Mucosa of descending colon (tissue), 3 donors: ENCODE data around the gene CRYBB1. TPM values are rescaled to one million over a fixed set of nuclear protein-coding genes. Genes with fewer than 3 reads are reported as not detected.

ENCODE experiments used
- ATAC-seq: fragments of 200-7000 bp; cut with Tn5 transposase; one replicate; pipeline ENCODE4 v1.9.1; 2020; ENCODE audit warnings: mild to moderate bottlenecking, moderate library complexity
- DNase-seq, 3 donors: peaks; one replicate each; pipeline ENCODE4 v3.0.0-alpha.2; 2020
- H3K36me3 ChIP-seq: fragments of 200-600 bp; one replicate; pipeline ENCODE4 v1.8.0; 2021; ENCODE audit warnings: low read depth, mild to moderate bottlenecking
- H3K4me1 ChIP-seq: fragments of 200-600 bp; one replicate; pipeline ENCODE4 v1.8.0; 2021; ENCODE audit warnings: low read depth, mild to moderate bottlenecking
- H3K4me3 ChIP-seq: fragments of 200-600 bp; one replicate; pipeline ENCODE4 v1.8.0; 2021; ENCODE audit warnings: mild to moderate bottlenecking
- H3K9me3 ChIP-seq: fragments of 200-600 bp; one replicate; pipeline ENCODE4 v1.8.0; 2021; ENCODE audit warnings: mild to moderate bottlenecking
- CTCF ChIP-seq: fragments of 200-600 bp; IDR thresholded peaks from one replicate; pipeline ENCODE4 v1.8.0; 2022; ENCODE audit warnings: antibody characterized with exemption, mild to moderate bottlenecking
- intact Hi-C, 2 donors: fragments of 100-400 bp; cut with DNase I in 1 of 2; cut with micrococcal nuclease in 1 of 2; formaldehyde crosslinking; loops; one replicate each; pipeline versions ENCODE4 v1.11.0 to v1.11.1; 2022; cut with DNase I, micrococcal nuclease
- total RNA-seq, 3 donors: library from RNA; stranded (reverse); fragmentation: NEBNext Ultra II Directional in 2 of 3; extraction: Animal tissue kit (Norgen Biotek cat#: 25700) in 2 of 3; gene quantifications; one replicate each; pipeline versions ENCODE4 v1.2.1 to v1.2.4, GENCODE V29; 2021 to 2023
- donor health status: DM: no; HTN: no; CAD: no; lungs with moderate emphysema.
- donor health status: DM: no; HTN: no; CAD: no.
- donor health status: DM: no; HTN: yes; CAD: no.

Gene CRYBB1
- total RNA-seq, 3 donors from 2014 or later = 1.0 TPM; not detected in 2

GRCh38 chr22:26651815-26652214 lies 34.0 kb upstream of the CRYBB1 start:
- Histone ChIP-seq H3K36me3 (no peaks in the 10 kb centered on the region), H3K4me3 (no peak overlapping the region), H3K9me3 (no peaks in the 10 kb centered on the region), H3K4me1 (peaks cover under 1% of the 10 kb centered on the region)
- no peak for TF ChIP-seq CTCF
- no peak for DNase-seq
- ATAC-seq = no peak
- intact Hi-C loops = no loop called here

- Histone ChIP-seq H3K36me3 (no peaks in the 10 kb centered on the region), H3K4me1 (no peaks in the 10 kb centered on the region), H3K9me3 (no peaks in the 10 kb centered on the region), H3K4me3 (no peak overlapping the region)
- intact Hi-C loops = no loop called here
- DNase-seq (no peak), ATAC-seq (no peak)
- TF ChIP-seq CTCF = no peak
Measured at GRCh38 chr22:26650722-26651421, 33.0 kb upstream of the CRYBB1 start.

- Histone ChIP-seq H3K36me3 (no peaks in the 10 kb centered on the region), H3K9me3 (no peaks in the 10 kb centered on the region), H3K4me3 (no peak overlapping the region), H3K4me1 (peaks cover 7% of the 10 kb centered on the region)
- intact Hi-C loops = no loop called here
- TF ChIP-seq CTCF = no peak
- no peak for ATAC-seq
- no peak for DNase-seq
Measured at GRCh38 chr22:26648528-26649388, 30.9 kb upstream of the CRYBB1 start.

GRCh38 chr22:26648011-26648497 lies 30.2 kb upstream of the CRYBB1 start:
- H3K36me3 ChIP-seq = no peaks in the 10 kb centered on the region
- no peak for TF ChIP-seq CTCF
- H3K4me1 ChIP-seq = peaks cover 11% of the 10 kb centered on the region
- ATAC-seq (peak; percentile 35), DNase-seq (no peak)
- intact Hi-C loops = no loop called here
- no peaks in the 10 kb centered on the region for H3K9me3 ChIP-seq
- no peak overlapping the region for H3K4me3 ChIP-seq

DNA sequence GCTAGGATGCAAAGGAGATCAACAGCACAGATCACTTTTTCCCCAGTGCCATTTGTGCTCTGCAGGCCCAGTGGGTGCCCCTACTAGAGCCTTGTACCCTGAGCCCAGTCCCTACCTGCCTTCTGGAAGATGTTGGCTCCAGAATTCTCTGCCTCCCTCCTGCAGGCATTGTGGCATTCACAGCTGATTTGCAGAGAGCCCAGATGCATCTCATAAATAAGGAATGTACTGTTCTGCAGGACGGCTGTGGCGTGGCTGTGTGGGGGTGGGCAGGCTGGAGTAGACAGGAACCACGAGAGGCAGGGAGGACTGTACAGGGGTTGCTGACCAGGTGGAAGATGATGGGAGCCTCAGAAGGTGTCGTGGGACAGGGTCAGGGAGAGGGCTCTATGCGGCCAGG lies 28.3 kb upstream of the CRYBB1 start:
- Histone ChIP-seq H3K4me1 (peaks cover 11% of the 10 kb centered on the region), H3K4me3 (no peak overlapping the region), H3K36me3 (no peaks in the 10 kb centered on the region), H3K9me3 (no peaks in the 10 kb centered on the region)
- no peak for TF ChIP-seq CTCF
- DNase-seq = no peak
- ATAC-seq = no peak
- intact Hi-C loops = no loop called here
